AG08396 (cell line): ENCODE results near the gene UBE2E1.
A peak's percentile ranks its signal among the peaks of the same experiment; 100 is the strongest.
"Not testable (repeated sequence)": the region's sequence is repeated elsewhere in the genome, so short reads cannot be mapped to it uniquely, and the experiment has no call there.

Source experiments
- DNase-seq: peaks from one replicate; pipeline ENCODE4 v3.0.0; 2012; ENCODE audit warnings: low spot score, mixed read lengths

The UBE2E1 gene

GRCh38 chr3:23879485-23879884 lies 73.7 kb downstream of the UBE2E1 start:
- DNase-seq: no peak

DNA sequence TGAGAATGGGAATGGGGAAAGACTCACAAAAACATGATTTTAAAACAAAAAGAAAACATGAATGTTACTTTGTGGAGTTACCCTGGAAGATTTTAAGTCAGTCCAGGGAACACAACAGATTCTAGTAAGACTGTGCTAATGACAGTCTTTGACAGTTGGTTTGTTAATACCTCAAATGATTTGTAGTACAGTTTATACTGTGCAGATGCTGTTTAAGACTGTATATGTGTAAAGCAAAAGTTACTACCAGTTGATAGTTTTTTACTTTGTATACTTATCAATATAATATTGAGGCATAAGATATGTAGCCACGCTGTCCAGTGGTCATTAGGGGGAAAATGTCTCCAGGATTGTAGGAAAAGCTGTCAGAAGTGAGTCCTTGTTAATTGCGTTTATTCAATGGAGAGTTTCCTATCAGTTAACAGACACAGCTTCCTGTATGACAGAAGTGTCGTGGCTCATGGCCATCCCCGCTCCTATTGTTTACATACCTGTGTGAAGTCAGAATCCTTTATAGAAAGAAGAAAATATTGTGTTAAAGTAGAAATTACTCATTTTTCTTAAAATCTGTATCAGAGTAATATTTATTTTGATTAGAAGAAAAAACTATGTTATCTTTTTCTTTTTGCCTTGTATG lies 75.1 kb downstream of the UBE2E1 start:
- DNase-seq: no peak

DNA sequence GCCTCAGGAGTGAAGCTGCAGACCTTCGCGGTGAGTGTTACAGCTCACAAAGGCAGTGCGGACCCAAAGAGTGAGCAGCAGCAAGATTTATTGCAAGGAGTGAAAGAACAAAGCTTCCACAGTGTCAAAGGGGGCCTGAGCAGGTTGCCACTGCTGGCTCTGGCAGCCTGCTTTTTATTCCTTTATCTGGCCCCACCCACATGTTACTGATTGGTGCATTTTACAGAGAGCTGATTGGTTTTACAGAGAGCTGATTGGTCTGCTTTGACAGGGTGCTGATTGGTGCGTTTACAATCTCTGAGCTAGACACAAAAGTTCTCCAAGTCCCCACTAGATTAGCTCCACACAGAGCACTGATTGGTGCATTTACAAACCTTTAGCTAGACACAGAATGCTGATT lies 76.2 kb downstream of the UBE2E1 start:
- DNase-seq: not testable (repeated sequence)

- DNase-seq: no peak
These were observed 76.7 kb downstream of the UBE2E1 start for GRCh38 chr3:23882487-23882918.

- no peak for DNase-seq
These were observed 78.7 kb downstream of the UBE2E1 start for GRCh38 chr3:23884481-23884880.

GRCh38 chr3:23885210-23885609 lies 79.5 kb downstream of the UBE2E1 start:
- DNase-seq: no peak

DNA sequence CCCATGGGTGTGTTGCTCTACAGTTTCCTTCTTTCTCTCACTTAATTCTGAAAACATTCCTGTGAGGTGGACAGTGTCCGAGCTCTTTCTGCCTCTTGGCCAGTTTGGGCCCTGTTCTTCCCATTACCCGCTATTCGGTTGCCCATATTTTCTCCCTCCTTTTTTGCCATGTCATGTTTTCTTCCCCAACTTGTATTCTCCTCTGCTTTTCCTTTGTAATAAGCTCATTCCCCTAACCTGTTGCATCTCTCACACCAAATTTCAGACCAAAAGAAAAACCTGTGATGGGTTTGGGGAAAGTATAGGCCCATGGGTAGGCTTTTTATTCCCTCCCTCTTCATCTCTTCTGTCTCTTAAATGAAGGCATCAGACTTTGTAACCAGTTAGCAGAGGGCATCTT lies 80.6 kb downstream of the UBE2E1 start:
- no peak for DNase-seq

DNA sequence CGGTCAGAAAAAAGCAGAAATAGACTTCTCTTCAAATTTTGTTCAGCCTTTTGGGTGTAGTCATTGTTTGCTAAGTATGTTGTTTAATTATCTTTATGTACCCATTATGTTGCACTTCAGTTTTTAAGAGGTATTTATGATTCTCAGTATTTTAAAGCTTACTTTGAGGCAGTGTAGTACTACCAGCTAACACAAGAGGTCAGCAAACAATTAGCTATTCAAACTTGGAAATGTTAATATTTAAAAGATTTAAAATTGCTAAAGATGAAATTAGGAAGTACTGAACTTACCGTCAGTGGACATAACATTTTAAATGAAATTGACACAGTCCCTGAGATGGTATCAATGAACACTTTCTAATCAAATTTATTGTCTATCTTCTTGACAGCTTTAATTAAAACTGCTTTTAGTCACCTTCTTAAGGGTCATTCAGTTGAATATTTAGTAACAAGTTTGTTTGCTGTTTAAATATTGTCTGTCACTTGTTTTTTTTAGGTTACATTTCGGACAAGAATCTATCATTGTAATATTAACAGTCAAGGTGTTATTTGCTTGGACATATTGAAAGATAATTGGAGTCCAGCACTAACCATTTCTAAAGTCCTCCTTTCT lies 83.0 kb downstream of the UBE2E1 start:
- DNase-seq: peak; percentile 38

DNA sequence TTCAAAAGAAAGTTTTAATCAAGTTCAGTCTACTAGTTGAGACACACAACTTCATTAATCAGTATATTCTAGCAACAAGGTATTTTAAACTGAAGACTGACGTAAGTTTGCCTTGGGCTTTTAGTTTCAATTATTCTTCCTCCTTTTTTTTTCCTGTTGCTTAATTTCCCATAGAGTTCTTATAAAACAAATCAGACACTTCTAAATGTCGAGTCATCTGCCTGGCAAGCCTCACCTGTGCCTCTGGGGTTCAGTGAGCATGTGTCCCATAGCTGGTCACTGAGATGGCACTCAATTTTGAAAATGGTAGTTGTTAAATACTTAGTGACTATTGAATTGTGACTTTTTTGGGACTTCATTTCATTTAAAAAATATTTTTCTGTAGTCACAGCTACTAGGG lies 83.6 kb downstream of the UBE2E1 start:
- no peak for DNase-seq

- no peak for DNase-seq
These were observed 84.2 kb downstream of the UBE2E1 start for GRCh38 chr3:23889950-23890349.

DNA sequence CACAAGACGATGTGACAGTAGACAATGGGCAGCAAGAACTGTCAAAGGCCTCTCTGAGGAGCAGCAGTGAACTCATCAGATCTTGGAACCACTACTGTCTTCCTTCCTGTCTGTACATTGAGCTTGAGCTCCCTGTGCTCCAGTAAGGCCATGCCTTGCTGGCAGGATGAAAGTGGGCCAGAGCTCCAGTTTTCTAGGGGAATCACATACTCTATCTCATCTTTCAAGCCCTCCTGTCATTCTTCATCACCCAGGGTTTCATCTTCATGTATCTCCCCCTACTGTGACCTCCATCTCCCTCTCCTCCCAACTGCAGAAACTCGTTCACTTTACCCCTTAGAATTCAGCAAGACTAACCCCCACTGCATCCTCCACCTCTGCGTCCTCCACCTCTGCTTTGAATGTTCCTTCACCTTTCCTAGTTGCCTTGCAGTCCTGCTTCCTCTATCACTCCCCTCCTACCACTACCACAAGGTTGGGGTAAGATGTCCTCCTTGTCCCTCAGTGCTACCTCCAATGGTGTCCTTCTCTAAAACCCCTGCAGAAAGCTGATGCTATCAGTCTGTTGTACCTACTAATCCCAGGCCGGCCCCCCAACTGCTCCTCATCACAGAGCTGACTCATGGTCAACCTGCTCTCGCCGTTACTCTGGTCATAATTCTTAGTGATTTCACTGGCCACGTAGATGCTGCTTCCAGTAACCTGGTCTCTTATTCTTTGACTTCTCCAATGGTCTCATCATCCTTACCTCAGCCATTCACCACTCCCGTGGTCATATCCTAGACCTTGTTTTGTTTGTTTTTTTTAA lies 88.7 kb downstream of the UBE2E1 start:
- no peak for DNase-seq

DNA sequence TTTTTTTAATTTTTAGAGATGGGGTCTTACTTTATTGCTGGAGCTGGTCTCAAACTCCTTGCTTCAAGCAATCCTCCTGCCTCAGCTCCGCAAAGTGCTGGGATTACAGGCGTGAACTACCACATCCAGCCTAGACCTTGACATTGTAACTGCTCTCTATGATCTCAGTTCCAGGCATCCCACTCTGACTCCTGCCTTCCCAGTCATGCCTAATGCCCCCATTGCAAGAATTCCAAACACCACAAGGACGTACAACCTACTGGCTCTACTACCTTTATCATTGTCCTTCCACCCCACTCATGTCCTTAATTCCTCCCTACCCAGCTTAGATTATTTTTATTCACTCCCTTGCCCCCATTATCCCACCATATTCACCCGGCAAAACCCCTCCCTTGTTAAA lies 89.4 kb downstream of the UBE2E1 start:
- DNase-seq: no peak

- DNase-seq: no peak
These were observed 95.0 kb downstream of the UBE2E1 start for GRCh38 chr3:23900744-23901143.

- DNase-seq: no peak
These were observed 98.8 kb downstream of the UBE2E1 start for GRCh38 chr3:23904545-23904944.

- no peak for DNase-seq
These were observed 103.6 kb downstream of the UBE2E1 start for GRCh38 chr3:23909341-23909740.

DNA sequence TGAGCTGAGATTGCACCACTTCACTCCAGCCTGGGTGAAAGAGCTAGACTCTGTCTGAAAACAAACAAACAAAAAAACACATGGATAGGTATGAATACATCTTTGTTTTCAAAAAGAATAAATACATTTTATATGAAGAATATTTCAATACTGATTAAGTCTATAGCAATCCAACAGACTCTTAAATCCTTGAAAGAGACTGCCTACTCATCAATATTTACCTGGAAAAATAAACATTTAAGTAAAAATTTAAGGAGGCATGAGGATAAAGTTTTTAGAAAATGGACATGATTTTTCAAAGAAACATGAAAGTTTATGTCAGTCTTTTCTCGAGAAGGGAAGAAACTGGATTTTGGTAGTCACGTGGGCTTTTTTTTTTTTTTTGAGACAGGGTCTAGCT lies 105.6 kb downstream of the UBE2E1 start:
- DNase-seq: no peak

GRCh38 chr3:23912335-23912734 lies 106.6 kb downstream of the UBE2E1 start:
- DNase-seq: not testable (repeated sequence)

- DNase-seq: no peak
These were observed 107.4 kb downstream of the UBE2E1 start for GRCh38 chr3:23913182-23913581.

GRCh38 chr3:23913873-23914743 lies 108.4 kb downstream of the UBE2E1 start:
- no peak for DNase-seq

DNA sequence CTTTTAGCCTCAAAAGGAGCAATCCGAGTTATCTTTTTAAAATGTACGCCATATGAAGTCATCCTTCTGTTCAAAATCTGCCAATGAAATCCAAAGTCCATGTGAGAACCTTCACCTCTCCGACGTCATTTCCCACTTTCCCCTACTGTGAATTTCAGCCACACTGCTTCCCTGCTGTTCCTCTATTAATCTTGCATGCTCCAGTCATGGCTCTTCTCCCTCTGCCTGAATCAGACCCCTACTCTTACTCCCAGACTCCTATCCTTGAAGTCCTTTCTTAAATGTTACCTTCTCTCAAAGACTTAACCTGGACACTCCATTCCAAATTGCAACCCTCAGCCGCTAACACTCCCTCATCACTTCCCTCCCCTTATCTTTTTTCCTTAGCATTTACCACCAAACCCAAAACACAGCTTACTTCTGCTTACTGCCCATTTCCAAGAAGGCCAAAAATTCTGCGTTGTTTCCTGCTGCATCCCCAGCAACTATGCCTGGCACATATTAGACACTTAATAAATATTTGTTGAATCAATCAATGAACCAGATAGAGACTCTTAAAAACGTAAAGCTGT lies 109.9 kb downstream of the UBE2E1 start:
- DNase-seq: no peak

DNA sequence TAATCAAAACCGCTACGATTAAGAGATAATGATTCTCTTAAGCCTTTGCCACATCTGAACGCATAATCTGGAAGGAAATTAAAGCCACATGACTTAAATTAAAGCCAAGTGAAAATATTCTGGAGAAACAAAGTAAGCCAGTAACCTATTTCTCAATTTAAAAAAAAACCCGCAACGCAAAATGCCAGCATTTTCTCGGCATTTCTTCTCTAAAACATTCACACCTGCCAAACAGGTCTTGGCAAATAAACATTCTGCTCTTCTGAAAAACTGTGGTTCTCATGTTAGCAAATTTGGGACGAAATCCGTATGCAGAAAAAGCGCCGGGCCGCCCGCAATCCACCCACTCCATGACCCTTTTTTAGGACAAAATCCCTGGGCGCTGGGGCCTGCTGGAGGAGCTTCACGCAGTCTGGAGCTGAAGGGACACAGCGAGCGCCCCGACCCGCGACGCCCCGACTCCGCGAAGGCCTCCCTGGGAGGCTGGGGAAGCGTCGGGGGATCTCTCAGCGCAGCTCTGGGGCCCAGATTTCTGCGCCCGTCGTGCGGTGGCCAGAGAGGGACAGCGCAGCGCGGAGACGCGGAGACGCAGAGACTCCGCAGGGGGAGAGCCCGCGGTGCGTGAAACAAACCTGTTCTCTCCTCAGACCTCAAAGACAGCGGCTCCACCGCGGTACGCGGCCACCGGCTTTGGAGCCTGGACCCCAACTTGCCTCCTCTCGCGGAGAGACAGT lies 110.6 kb downstream of the UBE2E1 start:
- no peak for DNase-seq
